Brain microvascular endothelial cell (primary cell): Measurements from ENCODE around the gene WDR20.
"Not testable (repeated sequence)": the region's sequence is repeated elsewhere in the genome, so short reads cannot be mapped to it uniquely, and the experiment has no call there.

Source experiments
- DNase-seq: peaks from one replicate; pipeline ENCODE4 v3.0.0-alpha.2; 2020
- H3K27ac ChIP-seq: fragments of 250-450 bp; sonication (Bioruptor Pico); 2 replicates; pipeline ENCODE4 v1.5.1; 2020; ENCODE audit warnings: mild to moderate bottlenecking, moderate library complexity
- H3K27me3 ChIP-seq: fragments of 250-450 bp; sonication (Bioruptor Pico); replicated peaks from 2 replicates; pipeline ENCODE4 v1.5.1; 2020; ENCODE audit warnings: mild to moderate bottlenecking
- H3K36me3 ChIP-seq: fragments of 250-450 bp; sonication (Bioruptor Pico); replicated peaks from 2 replicates; pipeline ENCODE4 v1.5.1; 2020; ENCODE audit warnings: mild to moderate bottlenecking
- H3K4me3 ChIP-seq: 2 replicates; pipeline ENCODE4 v1.5.1; 2011; ENCODE audit warnings: low read depth, mild to moderate bottlenecking, control low read depth, low read length, moderate library complexity
- CTCF ChIP-seq: IDR thresholded peaks from 2 replicates; pipeline ENCODE4 v1.5.1; 2011; ENCODE audit warnings: low read depth, mild to moderate bottlenecking, moderate library complexity, low read length, control low read depth, inconsistent platforms; ENCODE audit errors: missing control alignments
- in situ Hi-C: cut with HindIII; loops from 2 replicates; pipeline ENCODE4 v1.10.0; 2017; ENCODE audit warnings: low sequenced_read_pairs, low pct_ligation_motif_present

WDR20 gene

GRCh38 chr14:102170061-102170460 is 30.4 kb downstream of the WDR20 start:
- no peak overlapping the region for H3K27ac ChIP-seq
- H3K36me3 ChIP-seq: no peaks in the 10 kb centered on the region
- DNase-seq: no peak
- in situ Hi-C loops: no loop called here
- H3K27me3 ChIP-seq: no peaks in the 10 kb centered on the region
- no peak overlapping the region for H3K4me3 ChIP-seq
- TF ChIP-seq CTCF: no peak

- no peak overlapping the region for H3K27ac ChIP-seq
- DNase-seq: no peak
- H3K36me3 ChIP-seq: no peaks in the 10 kb centered on the region
- no peak overlapping the region for H3K4me3 ChIP-seq
- H3K27me3 ChIP-seq: no peaks in the 10 kb centered on the region
- in situ Hi-C loops: no loop called here
- no peak for TF ChIP-seq CTCF
Observed at GRCh38 chr14:102171173-102172020, 31.7 kb downstream of the WDR20 start.

GRCh38 chr14:102172021-102172272 is 32.2 kb downstream of the WDR20 start:
- H3K36me3 ChIP-seq, H3K27me3 ChIP-seq, in situ Hi-C loops, H3K4me3 ChIP-seq, H3K27ac ChIP-seq, DNase-seq: not testable (repeated sequence)

- in situ Hi-C loops, H3K27me3 ChIP-seq, H3K36me3 ChIP-seq, DNase-seq, H3K27ac ChIP-seq, H3K4me3 ChIP-seq: not testable (repeated sequence)
Observed at GRCh38 chr14:102172721-102173120, 33.0 kb downstream of the WDR20 start.

GRCh38 chr14:102177161-102177560 is 37.5 kb downstream of the WDR20 start:
- DNase-seq: no peak
- in situ Hi-C loops: no loop called here
- Histone ChIP-seq H3K27me3 (no peaks in the 10 kb centered on the region), H3K27ac (no peak overlapping the region), H3K4me3 (no peak overlapping the region), H3K36me3 (no peaks in the 10 kb centered on the region)
- TF ChIP-seq CTCF: no peak

- no peak overlapping the region for H3K4me3 ChIP-seq
- in situ Hi-C loops: no loop called here
- DNase-seq: no peak
- H3K27ac ChIP-seq: no peak overlapping the region
- TF ChIP-seq CTCF: no peak
- no peaks in the 10 kb centered on the region for H3K36me3 ChIP-seq
- H3K27me3 ChIP-seq: no peaks in the 10 kb centered on the region
Observed at GRCh38 chr14:102178806-102179205, 39.1 kb downstream of the WDR20 start.
